GM18858 (cell line): ENCODE data around the gene ZFR2.
"Not testable (repeated sequence)": the region's sequence is repeated elsewhere in the genome, so short reads cannot be mapped to it uniquely, and the experiment has no call there.

Source experiments
- ATAC-seq: cut with Tn5 transposase; IDR thresholded peaks from one replicate; pipeline ENCODE4 v1.9.1; 2021; ENCODE audit not compliant: unreplicated experiment

The ZFR2 gene

DNA sequence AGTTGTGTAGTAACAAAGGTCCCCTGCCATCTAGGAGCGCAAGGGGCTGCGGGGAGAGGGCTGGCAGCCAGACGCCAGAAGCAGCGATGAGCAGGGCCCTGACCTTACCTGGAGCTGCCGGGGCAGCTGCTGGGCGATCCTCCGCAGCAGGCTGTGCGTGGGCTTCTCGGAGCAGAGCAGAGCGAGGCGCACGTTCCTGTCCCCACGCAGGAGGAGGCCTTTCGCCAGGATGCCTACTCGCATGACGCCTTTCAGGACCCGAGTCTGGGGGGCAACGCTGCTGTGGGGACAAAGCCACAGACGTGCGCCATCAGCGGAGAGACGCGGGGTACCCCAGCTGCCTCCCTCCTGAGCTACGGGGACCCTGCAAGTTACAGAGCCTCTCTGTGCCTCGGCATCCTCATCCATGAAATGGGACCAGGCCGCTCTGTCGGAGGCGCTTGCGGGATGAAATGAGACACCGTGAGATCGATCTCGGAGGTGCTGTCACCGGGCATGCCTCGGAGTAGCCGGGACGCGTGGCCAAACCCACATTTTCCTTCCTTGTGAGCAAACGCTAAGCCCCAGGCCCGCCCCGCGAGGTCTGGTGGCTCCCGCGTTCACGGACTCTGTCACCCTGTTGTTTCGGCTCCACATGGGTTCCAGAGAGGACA lies 52.1 kb downstream of the ZFR2 start:
- ATAC-seq = no peak

DNA sequence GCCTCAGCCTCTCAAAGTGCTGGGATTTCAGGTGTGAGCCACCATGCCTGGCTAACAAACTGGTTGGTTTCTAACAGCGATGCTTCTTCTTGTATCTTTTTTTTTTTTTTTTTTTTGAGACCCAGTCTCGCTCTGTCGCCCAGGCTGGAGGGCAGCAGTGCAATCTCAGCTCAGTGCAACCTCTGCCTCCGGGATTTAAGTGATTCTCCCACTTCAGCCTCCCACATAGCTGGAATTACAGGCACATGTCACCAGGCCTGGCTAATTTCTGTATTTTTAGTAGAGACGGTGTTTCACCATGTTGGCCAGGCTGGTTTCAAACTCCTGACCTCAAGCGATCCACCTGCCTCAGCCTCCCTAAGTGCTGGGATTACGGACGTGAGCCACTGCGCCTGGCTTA lies 52.7 kb downstream of the ZFR2 start:
- not testable (repeated sequence) for ATAC-seq

DNA sequence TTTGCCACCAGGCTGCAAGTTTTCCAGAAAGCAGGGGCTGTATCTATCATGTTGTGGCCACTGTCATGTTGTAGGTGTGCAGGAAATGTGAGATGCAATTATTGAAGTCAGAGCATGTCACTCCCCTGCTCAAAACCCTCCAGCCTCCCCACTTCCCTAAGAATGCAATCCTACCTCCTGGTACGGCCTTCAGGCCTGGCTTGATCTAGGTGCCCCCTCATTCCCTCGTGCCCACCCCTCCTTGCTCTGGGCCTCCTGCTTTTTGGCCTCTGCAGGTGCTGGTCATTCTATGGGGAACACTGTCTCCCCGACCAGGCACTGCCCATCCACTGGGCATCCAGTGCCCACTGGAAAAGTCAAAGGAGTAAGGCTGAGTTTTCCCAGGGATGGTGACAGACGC lies 54.2 kb downstream of the ZFR2 start:
- ATAC-seq = no peak

DNA sequence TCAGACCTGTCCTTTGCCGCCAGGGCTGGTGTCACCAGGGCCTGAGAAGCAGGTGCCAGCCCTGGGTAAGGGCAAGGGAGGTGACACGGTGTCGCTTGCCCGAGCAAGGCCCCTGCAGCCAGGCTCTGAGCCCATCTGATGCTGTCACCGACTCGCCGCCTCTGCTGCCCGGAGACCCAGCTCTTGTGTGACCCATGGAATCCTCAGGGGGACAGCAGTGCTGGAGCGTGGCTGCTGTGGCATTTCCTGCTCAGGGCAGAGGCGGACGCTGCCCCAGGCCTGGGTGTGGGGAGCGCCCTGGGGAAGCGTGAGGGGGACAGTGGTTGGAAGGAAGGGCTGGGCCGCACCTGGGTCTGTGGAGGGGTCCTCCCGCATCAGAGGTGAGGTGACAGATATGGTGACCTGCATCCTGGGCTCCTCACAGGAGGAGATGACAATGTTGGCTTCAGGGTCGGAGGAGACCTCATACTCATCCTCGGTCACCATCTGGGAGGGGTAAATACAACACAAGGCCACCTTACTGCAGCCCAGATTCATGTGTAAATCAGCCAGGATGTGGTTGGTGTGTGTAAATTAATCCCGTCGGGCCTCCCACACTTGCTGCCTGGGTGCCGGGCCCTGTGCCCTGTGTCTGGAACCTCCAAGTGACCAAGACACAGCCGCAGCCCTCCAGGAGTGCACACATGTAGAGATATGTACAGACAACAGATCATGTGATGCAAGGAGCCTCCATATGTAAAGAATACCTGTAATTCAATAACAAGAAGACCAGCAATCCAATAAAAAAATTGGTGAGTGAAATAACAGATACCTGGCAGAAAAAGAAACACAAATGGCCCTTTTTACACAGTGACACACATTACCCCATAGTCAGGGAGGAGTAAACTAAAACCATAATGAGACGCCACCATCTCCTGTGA lies 55.1 kb downstream of the ZFR2 start:
- ATAC-seq = no peak

DNA sequence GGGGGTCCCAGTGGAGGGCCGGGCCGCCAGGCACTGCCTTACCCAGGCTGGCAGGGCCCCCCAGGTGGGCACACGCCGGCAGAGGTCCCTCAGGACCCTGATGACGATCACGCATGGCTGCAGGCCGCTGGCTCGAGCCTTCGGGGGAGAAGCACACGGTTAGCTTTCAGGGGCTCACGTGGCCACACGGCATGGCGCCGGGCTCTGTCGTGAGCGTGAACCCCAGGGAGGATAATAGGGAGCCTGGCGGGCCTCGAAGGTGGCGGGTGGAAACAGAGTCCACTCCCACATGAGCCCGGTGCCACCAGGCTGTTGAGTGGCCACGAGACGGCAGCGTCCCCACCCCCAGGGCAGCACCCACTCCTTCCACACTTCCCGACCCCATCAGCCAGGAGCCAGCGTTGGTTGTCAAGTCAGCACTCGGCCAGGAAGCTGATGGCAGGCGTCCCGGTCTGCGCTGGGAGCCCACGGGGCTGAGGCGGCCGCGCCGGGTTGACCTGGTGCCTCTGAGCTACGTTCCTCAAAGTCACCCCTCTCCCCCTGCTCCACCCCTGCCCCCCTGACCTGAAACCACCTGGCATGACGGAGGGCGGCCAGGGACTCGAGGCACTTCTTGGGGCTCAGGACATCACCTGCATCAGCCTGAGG lies 58.0 kb downstream of the ZFR2 start:
- no peak for ATAC-seq

DNA sequence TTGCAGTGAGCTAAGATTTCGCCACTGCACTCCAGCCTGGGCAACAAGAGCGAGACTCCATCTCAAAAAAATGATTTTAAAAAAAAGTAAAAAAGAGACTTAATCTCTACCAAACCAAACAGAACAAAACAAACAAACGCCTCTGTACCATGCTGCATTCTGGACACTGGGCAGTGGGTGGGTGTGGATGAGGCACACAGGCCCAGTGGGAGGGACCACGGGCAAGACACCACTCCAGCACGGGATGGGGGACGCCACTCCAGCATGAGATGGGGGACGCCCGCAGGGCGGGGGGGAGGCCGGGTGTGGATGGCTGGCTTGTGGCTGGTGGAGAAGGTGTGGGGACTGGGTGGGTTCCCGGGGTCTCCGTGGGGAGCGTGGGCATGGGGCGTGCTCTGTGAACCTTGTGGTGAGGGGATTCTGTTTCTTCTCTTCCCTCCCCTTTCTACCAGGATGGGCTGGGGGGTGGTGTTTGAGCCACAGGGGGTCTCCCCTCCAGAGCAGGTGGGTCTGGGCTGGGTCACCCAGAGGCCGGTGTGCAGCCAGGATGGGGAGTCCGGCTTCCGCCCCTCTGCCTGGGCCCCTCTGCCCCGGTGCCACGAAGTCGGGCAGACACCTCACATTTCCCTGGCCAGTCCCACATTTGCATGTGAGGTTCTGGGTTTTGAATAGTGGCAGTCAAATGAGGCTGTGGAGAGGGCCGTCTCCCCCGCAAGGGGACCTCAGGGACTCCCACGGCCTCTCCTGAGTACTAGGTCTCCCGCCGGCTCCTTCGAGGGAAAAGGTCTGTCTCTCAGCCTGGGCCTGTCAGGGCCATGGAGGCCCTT lies 58.7 kb downstream of the ZFR2 start:
- no peak for ATAC-seq

DNA sequence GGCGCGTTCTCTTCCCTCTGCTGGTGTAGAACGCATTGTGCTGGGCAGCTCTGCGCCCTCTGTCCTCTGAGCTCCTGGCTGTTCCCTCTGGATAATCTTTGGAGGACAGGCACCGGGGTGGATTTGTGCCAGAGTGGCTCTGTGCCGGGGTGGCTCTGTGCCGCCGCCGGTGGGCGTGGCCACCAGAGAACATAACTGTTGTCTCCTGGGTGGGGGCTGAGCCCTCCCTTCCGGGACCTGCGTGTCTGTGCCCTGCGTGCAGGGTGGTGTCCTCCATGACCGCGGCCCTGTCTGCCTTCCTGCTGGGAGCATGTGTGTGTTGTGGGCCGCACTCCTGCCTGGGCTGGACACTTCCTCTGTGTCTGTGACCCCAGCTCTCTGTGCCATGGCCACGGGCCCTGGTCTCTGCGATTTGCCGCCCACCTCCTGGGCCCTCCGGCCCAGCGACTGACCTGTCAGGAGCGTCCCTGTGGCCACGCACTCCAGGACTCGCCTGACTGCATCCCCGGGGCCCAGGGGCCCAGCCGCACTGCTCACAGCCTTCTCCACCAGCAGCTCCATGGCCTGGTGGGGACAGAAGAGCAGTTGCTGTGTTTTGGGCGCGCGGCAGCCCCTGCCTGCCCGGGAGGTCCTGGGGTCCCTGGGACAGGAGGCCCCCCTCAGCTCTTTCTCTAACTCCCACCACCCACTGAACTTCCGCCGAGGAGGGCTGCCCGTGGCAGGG lies 60.3 kb downstream of the ZFR2 start:
- ATAC-seq = no peak

DNA sequence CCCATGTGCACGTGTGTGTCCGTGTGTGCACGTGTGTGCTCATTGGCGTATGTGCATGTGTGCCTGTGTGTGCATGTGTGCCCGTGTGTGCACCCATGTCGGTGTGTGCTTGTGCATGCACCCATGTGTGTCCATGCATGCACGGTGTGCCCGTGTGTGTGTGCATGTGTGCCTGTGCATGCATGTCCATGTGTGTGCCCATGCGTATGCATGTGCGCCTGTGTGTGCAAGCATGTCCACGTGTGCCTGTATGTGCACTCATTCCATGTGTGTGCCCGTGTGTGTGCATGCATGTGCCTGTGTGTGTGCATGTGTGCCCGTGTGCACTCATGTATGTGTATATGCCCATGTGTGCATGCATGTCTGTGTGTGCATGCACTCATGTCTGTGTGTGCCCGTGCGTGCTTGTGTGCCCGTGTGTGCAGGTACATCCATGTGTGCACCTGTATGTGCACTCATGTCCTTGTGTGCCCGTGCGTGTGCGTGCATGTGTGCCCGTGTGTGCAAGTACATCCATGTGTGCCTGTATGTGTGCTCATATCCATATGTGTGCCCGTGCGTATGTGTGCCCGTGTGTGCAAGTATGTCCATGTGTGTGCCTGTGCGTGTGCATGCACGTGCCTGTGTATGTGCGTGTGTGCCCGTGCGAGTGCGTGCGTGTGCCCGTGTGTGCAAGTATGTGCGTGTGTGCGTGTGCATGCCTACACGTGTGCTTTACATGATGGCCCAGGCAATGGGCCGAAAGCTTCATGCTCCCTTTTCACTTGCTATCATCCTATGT lies 61.1 kb downstream of the ZFR2 start:
- no peak for ATAC-seq

DNA sequence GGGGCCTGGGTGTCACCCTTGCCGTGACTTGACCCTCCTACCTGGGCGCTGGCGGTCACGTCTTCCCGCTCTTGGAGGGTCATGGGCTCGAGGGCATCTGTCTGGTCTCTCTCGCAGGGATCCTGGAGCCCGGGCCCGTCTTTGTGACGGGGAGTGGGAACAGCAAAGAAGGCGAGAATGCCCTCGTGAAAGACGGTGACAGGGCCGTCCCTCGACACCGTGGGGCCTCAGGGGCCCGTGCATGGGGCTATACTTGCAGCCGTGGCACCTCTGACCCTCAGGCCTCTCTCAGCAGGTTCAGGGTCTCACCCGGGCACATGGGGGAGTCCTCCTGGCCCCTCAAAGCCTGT lies 61.7 kb downstream of the ZFR2 start:
- ATAC-seq = no peak

DNA sequence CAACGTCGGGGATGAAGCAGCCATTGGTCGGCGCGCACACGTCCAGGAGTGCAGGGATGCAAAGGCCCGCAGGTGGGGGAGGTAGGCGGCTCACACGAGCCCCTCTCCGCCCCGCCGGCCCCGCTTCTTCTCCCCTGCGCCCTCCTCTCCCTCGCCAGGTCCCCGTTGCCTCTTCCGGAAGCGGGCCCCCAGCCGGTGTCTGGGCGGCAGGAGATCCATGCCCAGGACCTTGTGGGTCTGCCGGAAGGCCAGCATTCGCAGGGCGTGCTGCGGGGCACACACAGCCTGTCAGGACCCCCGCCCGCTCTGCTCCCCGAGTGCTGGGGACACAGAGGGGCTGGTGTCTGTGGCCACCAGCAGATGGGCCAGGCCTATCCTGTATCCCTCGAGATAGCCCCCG lies 63.0 kb downstream of the ZFR2 start:
- no peak for ATAC-seq

DNA sequence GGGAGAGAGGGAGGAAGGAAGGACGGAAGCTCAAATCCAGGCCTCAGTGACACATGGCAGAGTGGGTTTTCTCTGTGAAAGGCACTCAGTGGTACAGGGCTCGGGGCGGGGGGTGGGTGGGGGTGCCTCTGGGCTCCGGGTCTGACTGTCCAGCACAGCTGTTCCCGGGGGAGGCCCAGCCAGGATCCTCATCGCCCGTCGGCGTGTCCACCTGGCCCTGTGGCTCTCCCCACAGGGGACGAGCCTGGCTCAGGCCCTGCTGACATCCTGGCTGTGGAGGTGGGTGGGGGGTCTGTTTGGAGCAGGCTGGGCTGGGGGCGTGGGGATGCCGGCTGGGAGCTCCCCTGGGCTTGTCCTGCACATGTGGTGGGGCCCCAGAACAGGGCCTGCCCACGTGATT lies 64.4 kb downstream of the ZFR2 start:
- ATAC-seq = no peak

DNA sequence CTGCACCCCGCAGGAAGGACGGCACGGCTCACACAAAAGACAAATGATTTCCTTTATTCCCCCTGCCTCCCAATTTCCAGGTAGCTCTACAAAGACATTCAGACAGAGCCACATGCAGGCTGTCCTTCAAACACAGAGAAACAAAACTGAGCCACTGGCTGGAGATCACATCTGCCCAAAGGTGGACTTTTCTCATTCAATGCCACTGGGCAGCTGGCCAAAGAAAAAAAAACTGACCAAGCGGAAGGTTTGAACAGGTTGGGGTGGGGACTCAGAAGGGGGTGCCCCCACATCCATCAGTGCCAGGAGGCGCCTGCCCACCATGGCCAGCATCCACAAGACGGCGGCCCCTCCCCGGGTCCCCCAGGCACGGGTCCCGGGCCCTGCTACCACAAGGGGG lies 64.9 kb downstream of the ZFR2 start:
- no peak for ATAC-seq

DNA sequence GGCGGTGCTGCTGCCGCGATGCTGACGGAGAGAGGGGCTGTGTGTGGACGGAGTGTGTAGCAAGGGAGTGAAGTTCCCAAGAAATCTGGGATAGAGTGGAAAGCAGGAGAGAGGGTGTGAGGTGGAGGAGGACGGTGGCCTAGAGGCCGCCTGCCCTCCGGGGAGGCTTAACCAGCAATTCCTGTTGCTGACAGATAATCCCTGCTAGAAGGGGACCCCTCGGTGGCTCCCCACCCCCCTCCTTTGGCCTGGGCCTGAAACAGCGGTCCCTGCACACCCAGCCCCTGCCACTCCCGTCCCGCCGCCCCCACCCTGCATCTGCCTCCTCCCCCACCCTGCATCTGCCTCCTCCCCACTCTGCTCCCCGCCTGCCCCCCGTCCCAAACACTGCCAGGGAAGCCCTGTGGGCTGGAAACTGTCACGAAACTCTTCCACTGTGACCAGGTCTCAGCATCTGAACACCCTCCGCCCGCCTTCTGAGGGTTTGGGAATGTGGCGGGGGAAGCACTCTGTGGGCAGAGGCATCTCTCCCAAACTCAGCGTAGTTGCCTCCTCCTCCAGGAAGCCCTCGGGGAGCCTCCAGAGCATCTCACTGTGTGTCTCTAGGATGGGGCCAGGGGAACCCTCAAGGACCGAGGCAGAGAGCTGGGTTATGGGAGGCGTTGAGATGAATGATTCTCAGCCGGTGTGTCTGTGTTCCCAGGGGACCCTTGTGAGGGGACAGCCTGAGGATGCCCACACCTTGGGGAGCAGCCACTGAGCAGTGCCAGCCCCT lies 65.5 kb downstream of the ZFR2 start:
- no peak for ATAC-seq

DNA sequence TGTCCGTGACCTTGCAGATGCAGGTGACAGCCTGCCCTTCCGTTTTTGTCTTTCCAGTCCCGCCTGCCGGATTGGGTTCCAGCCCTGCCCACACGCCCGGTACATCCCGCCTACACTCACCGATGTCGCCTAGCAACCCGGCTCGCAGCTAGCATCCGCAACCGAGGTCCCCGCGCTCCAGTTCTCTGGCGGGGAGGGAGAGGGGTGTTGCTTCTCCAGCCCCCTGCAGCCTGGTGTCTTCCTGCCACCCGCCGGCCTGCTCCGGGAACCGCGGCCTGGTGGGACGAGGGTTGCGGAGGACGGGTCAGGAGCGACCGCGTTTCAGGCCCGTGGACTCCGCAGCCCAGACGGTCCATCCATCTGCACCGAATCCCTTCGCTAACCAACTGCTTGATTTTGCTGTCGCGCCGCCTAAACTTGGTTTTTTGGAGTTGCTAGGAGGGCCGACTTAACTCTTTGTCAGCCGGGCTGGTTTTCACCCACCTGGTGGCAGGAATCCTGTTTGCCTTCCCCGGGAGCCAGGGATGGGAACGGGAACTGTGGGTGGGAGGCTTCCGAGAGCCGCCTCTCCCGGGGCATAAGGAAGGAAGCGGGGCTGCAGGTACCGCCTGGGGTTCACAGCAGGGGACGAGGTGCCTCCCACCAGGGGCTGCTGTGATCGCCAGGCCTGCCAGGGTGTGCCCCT lies 67.3 kb downstream of the ZFR2 start:
- no peak for ATAC-seq

DNA sequence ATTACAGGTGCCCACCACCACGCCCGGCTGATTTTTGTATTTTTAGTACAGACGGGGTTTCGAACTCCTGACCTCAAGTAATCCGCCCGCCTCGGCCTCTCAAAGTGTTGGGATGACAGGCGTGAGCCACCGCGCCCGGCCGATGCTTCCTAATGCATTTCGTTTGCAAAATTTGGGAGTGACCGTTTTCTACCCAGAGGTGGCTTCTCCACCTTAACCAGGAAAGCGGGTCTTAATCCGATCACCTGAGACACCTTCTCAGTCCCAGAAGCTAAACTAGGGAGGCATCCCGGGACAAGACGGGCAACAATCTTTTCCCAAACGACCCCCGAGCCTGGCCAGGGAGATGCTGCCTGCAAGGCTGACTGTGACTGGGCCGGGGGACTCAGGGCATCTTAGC lies 67.8 kb downstream of the ZFR2 start:
- no peak for ATAC-seq

DNA sequence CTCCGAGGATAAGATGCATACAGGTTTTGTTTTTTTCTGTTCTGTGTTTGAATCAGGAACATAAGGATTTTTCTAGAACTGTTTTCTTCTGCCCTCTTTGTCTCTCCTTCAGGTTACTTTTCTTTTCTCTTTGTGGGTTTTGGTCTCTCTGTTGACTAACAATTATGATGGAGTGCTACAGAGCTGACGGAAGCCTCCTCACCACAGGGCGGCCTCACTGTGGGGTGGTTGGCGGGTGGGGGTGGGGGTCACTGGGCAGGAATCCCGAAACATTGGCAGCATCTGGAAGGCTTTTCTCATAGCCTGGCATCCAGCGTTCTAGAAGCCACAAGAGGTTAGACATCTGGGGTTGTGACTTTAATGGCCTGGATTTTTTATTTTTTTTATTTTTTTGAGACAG lies 70.7 kb downstream of the ZFR2 start:
- no peak for ATAC-seq

DNA sequence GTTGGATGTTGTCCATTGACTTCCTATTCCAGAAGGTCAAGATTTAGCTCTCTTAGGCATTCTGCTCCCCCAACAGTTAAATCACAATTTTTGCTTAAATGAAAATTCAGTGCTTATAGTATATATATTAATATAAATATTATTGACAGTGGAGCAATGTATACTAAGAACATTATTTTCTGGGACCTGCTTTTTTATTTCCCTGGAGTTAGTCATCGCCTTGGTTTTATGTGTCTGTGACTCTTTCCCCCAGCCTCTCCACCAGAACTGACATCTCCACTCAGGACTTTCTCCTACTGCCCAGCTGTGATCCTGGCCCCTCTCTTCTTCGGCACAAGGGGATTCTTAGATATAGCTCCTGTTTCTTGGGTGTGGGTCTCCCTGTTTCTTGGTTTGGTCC lies 72.5 kb downstream of the ZFR2 start:
- ATAC-seq = no peak

DNA sequence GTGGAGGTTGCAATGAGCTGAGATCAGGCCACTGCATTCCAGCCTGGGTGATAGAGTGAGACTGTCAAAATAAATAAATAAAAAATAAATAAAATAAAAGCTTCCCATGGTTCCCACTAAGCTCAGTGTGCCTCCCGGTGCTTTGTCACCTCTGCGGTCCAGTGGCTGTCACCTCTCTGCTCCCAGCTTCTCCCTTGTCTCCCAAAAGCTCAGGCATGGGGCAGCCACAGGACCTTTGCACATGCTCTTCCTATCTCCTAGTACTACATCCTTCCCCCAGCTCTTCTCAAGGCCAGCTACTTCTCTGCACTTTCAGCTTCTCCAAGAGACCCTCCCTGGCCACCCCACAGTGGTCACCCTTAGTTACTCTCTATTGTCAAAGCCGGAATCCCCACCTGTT lies 75.0 kb downstream of the ZFR2 start:
- no peak for ATAC-seq

DNA sequence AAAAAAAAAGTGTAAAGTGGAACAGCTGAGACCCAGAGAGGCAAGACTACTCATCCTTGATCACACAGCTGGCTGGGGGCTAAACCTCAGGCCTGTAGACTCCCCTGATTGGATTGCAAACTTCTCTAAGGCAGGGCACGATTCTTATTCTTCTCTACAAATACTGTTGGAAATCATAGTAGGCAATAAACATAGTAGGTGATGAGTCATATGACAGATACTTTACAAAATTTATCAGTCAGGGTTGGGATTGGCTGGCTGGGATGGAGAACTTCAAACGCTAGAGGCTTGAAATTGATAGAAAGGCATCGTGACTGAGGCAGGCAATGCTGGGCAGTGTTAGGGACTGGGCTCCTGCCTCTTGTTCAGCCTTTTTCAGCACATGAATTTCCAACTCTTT lies 76.7 kb downstream of the ZFR2 start:
- no peak for ATAC-seq
